Measurements from ENCODE around the gene OR11A1. TPM values are rescaled to one million over a fixed set of nuclear protein-coding genes. Genes with fewer than 3 reads are reported as not detected.

OR11A1 gene
- not detected for total RNA-seq
- not detected for polyA plus RNA-seq
- long read RNA-seq, donor 1, result 0 reads
- long read RNA-seq, donor 2, result 0 reads

GRCh38 chr6:29456971-29457370, at the start of gene OR11A1, which contains the start of gene OR2H1:
Gene OR11A1, minus strand, starts transcription at chr6:29457071. Its CDS starts 29,430 bp downstream, at chr6:29427641.
Gene OR2H1, plus strand, starts transcription at chr6:29457155. Its CDS starts 4,615 bp downstream, at chr6:29461770.
- Histone ChIP-seq H3K4me1 (no peaks in the 10 kb centered on the region), H3K36me3 (no peaks in the 10 kb centered on the region), H3K4me3 (no peak within 1 kb of the TSS), H3K9me3 (peaks cover 0 to 1% (median 0%) of the 10 kb centered on the region in 8 donors), H3K27ac (no peak within 1 kb of the TSS), H3K27me3 (replicated peaks in 1 of 7) (peaks cover 0 to 10% (median 0%) of the 10 kb centered on the region in 7 donors)
- no peak for DNase-seq
- TF ChIP-seq POLR2A (IDR thresholded peaks at IDR 0.05), result no peak
- no peak for TF ChIP-seq CTCF (IDR thresholded peaks at IDR 0.05 in 8 of 11, conservative IDR thresholded peaks at IDR 0.05 in 3 of 11)
- no peak for TF ChIP-seq POLR2AphosphoS5 (IDR thresholded peaks at IDR 0.05)
- 56 to 81% (median 68%) methylated on average over 2 of the region's 2 CpGs for WGBS, 5 donors
- intact Hi-C loops (cut with DNase I; ENCODE audit: low total_unique reads), result no loop called here

GRCh38 chr6:29506446-29507067, 49.7 kb upstream of the OR11A1 start:
- DNase-seq, result no peak
- no peak overlapping the region for H3K27ac ChIP-seq
- no peaks in the 10 kb centered on the region for H3K4me1 ChIP-seq
- H3K4me3 ChIP-seq, result no peak overlapping the region
- H3K27me3 ChIP-seq (replicated peaks in 1 of 7), result peaks cover 0 to 13% (median 0%) of the 10 kb centered on the region in 7 donors
- TF ChIP-seq POLR2A (IDR thresholded peaks at IDR 0.05), result no peak
- no peak for TF ChIP-seq POLR2AphosphoS5 (IDR thresholded peaks at IDR 0.05)
- intact Hi-C loops (cut with DNase I; ENCODE audit: low total_unique reads), result no loop called here
- no peaks in the 10 kb centered on the region for H3K9me3 ChIP-seq
- H3K36me3 ChIP-seq, result no peaks in the 10 kb centered on the region
- 58 to 82% (median 74%) methylated on average over 6 to 11 of the region's 11 CpGs for WGBS, 5 donors

GRCh38 chr6:29505808-29506207, 48.9 kb upstream of the OR11A1 start:
- Histone ChIP-seq H3K27ac (no peak overlapping the region), H3K9me3 (no peaks in the 10 kb centered on the region), H3K4me1 (no peaks in the 10 kb centered on the region), H3K4me3 (no peak overlapping the region), H3K27me3 (replicated peaks in 1 of 7) (peaks cover 0 to 20% (median 4%) of the 10 kb centered on the region in 7 donors), H3K36me3 (no peaks in the 10 kb centered on the region)
- WGBS, 5 donors, result 88 to 96% (median 93%) methylated on average over 3 of the region's 3 CpGs
- intact Hi-C loops (cut with DNase I; ENCODE audit: low total_unique reads), result no loop called here
- no peak for DNase-seq
- TF ChIP-seq CTCF (IDR thresholded peaks at IDR 0.05 in 8 of 11, conservative IDR thresholded peaks at IDR 0.05 in 3 of 11), result no peak
- TF ChIP-seq POLR2AphosphoS5 (IDR thresholded peaks at IDR 0.05), result no peak
- TF ChIP-seq POLR2A (IDR thresholded peaks at IDR 0.05), result no peak

GRCh38 chr6:29504961-29505360, 48.1 kb upstream of the OR11A1 start:
- Histone ChIP-seq H3K27ac (no peak overlapping the region), H3K4me3 (no peak overlapping the region), H3K9me3 (no peaks in the 10 kb centered on the region), H3K27me3 (replicated peaks in 1 of 7) (peaks cover 0 to 28% (median 9%) of the 10 kb centered on the region in 7 donors), H3K4me1 (no peaks in the 10 kb centered on the region), H3K36me3 (no peaks in the 10 kb centered on the region)
- DNase-seq, result no peak
- intact Hi-C loops (cut with DNase I; ENCODE audit: low total_unique reads), result no loop called here
- no peak for TF ChIP-seq POLR2AphosphoS5 (IDR thresholded peaks at IDR 0.05)
- TF ChIP-seq CTCF (IDR thresholded peaks at IDR 0.05 in 8 of 11, conservative IDR thresholded peaks at IDR 0.05 in 3 of 11), result no peak
- no peak for TF ChIP-seq POLR2A (IDR thresholded peaks at IDR 0.05)
- 46 to 70% (median 61%) methylated on average over 2 of the region's 2 CpGs for WGBS, 5 donors

Data from spleen (tissue), 13 donors.